GM12801 (cell line): ENCODE measurements around the gene ZNF385B.

Experiments used
- TF ChIP-seq, protein P1 (sequence below): IDR thresholded peaks from one replicate; pipeline ENCODE4 v1.5.1; 2011; ENCODE audit warnings: control low read depth; ENCODE audit not compliant: insufficient read length; ENCODE audit errors: extremely low read depth

ZNF385B gene

GRCh38 chr2:179744401-179744800 is 117.0 kb downstream of the ZNF385B start:
- TF ChIP-seq, protein P1, sequence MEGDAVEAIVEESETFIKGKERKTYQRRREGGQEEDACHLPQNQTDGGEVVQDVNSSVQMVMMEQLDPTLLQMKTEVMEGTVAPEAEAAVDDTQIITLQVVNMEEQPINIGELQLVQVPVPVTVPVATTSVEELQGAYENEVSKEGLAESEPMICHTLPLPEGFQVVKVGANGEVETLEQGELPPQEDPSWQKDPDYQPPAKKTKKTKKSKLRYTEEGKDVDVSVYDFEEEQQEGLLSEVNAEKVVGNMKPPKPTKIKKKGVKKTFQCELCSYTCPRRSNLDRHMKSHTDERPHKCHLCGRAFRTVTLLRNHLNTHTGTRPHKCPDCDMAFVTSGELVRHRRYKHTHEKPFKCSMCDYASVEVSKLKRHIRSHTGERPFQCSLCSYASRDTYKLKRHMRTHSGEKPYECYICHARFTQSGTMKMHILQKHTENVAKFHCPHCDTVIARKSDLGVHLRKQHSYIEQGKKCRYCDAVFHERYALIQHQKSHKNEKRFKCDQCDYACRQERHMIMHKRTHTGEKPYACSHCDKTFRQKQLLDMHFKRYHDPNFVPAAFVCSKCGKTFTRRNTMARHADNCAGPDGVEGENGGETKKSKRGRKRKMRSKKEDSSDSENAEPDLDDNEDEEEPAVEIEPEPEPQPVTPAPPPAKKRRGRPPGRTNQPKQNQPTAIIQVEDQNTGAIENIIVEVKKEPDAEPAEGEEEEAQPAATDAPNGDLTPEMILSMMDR, result no peak

GRCh38 chr2:179741317-179741716 is 120.1 kb downstream of the ZNF385B start:
- TF ChIP-seq, protein P1, result no peak

DNA sequence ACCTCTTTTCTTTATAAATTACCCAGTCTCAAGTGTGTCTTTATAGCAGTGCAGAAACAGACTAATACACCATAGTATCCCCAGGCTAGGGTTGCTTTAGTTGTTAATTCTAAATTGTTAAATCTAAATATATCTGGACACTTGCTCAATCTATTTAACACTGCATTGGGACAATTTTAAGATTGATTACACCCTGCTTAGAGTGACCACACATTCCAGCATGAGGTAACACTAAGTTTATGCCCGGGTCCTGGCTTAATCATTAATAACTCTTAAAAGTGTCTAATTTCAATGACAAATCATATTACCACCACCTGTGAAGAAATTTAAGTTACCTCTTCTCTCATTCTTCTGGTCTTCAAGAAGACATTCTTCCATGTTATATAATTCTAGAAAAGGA is 131.4 kb downstream of the ZNF385B start:
- TF ChIP-seq, protein P1, result no peak

- TF ChIP-seq, protein P1, result no peak
These were observed 134.8 kb downstream of the ZNF385B start for GRCh38 chr2:179726461-179727180.

DNA sequence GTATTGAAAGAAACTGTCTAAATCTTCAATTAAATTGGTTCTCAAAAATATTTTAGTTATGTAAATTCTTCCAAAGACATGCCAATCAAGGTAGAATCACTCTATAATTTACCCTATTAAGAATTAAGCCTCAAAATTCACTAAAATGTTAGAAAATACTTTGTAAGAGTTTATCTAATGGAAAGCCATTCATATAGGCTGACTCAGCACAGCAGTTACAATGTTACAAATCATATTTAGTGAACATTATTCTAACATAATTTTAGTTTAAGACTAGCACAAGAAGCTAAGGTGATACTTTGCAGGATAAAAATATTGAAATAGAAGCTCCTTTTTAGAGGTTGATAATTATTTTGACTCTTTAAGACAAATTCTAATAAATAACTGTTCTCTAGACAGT is 137.0 kb downstream of the ZNF385B start:
- TF ChIP-seq, protein P1, result no peak

GRCh38 chr2:179720173-179720772 is 141.1 kb downstream of the ZNF385B start:
- TF ChIP-seq, protein P1, result no peak

DNA sequence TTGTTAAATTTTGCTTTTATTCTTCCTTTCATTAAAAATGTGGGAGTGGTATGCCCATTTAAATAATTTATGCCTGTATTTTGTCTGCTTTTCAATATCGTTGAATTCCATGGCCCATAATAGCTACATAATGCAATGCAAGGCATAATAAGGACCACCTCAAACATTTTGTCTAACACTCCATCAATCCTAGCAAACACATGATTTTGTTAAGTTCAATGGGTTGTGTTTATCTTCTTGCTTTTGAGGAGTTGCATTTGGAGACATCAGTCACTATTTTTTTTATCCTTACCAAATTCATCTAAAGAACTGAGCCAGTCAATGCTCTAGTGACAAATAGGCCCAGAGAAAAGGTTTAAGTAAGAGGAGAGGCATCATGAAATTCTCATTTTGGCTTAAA is 145.5 kb downstream of the ZNF385B start:
- TF ChIP-seq, protein P1, result no peak
